Osteocyte (in vitro differentiated cells): ENCODE measurements around the gene TLR5. TPM values are rescaled to one million over a fixed set of nuclear protein-coding genes. Genes with fewer than 3 reads are reported as not detected.
A peak's percentile ranks its signal among the peaks of the same experiment; 100 is the strongest.

Source experiments
- DNase-seq: peaks from one replicate; pipeline ENCODE4 v3.0.0; 2021; ENCODE audit warnings: mixed read lengths; ENCODE audit not compliant: unreplicated experiment; ENCODE audit errors: extremely low spot score
- H3K27ac Mint-ChIP-seq: one replicate; pipeline ENCODE4 v1.8.0; 2021; ENCODE audit warnings: mild to moderate bottlenecking, mixed read lengths; ENCODE audit not compliant: unreplicated experiment
- H3K27me3 Mint-ChIP-seq: one replicate; pipeline ENCODE4 v1.8.0; 2021; ENCODE audit warnings: mixed read lengths; ENCODE audit not compliant: unreplicated experiment
- H3K36me3 Mint-ChIP-seq: one replicate; pipeline ENCODE4 v1.8.0; 2021; ENCODE audit warnings: mixed read lengths; ENCODE audit not compliant: unreplicated experiment
- H3K4me1 Mint-ChIP-seq: one replicate; pipeline ENCODE4 v1.8.0; 2021; ENCODE audit warnings: mixed read lengths; ENCODE audit not compliant: unreplicated experiment
- H3K4me3 Mint-ChIP-seq: one replicate; pipeline ENCODE4 v1.8.0; 2021; ENCODE audit warnings: mild to moderate bottlenecking, moderate library complexity, mixed read lengths; ENCODE audit not compliant: unreplicated experiment
- H3K9me3 Mint-ChIP-seq: one replicate; pipeline ENCODE4 v1.8.0; 2021; ENCODE audit warnings: mixed read lengths; ENCODE audit not compliant: unreplicated experiment
- CTCF ChIP-seq: fragments of 200-600 bp; sonication (generic); IDR thresholded peaks from 2 replicates; pipeline ENCODE4 v1.5.0; 2021; ENCODE audit warnings: antibody characterized with exemption, mild to moderate bottlenecking, moderate library complexity
- total RNA-seq: library from RNA; stranded (reverse); gene quantifications from 2 replicates; pipeline ENCODE4 v1.2.1, GENCODE V29; 2021

Gene TLR5
- total RNA-seq, 1 donor from 2014 or later: not detected

GRCh38 chr1:223143537-223144248 is 645 bp upstream of the TLR5 start:
- Mint-ChIP-seq H3K4me3 (peak overlapping the region; percentile 68), H3K4me1 (peaks cover 5% of the 10 kb centered on the region), H3K36me3 (peaks cover 3% of the 10 kb centered on the region), H3K27me3 (peaks cover 31% of the 10 kb centered on the region), H3K9me3 (peaks cover 9% of the 10 kb centered on the region), H3K27ac (no peak overlapping the region)
- no peak for TF ChIP-seq CTCF
- DNase-seq: no peak

GRCh38 chr1:223142269-223142668 is 779 bp downstream of the TLR5 start:
- peaks cover 9% of the 10 kb centered on the region for H3K9me3 Mint-ChIP-seq
- DNase-seq: no peak
- H3K4me1 Mint-ChIP-seq: peaks cover 5% of the 10 kb centered on the region
- H3K36me3 Mint-ChIP-seq: peaks cover 3% of the 10 kb centered on the region
- peak overlapping the region; percentile 68 for H3K4me3 Mint-ChIP-seq
- no peak for TF ChIP-seq CTCF
- no peak overlapping the region for H3K27ac Mint-ChIP-seq
- H3K27me3 Mint-ChIP-seq: peaks cover 40% of the 10 kb centered on the region

- Mint-ChIP-seq H3K4me3 (no peak overlapping the region), H3K36me3 (no peaks in the 10 kb centered on the region)
- DNase-seq: no peak
Observed at GRCh38 chr1:223140611-223141405, 2.2 kb downstream of the TLR5 start.

DNA sequence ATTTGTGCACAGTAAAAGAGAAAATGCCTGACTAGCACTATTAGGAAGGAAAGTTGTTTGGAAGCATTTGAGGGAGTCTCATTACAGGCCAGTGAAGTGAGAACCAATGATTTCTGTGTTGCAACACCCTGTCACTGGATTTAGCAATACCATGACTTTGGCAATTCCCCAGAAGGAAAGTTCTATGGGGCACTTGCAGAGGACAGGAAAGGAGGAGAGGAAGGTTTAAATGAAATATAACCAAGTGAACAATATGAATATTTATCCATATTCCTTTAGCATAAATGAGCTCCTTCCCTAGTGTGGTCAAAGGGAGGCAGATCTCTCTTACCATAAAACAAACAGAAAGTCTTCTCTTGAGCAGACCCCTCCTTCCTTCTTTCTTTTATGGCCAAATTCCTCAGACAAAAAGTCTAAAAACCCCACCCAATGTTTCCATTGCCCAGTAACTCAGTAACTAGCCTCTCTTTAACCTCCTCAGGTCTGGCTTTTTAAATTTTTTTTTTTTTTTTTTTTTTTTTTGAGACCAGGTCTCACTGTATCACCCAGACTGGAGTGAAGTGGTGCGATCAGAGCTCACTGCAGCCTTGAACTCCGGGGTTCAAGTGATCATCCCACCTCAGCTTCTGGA is 5.5 kb downstream of the TLR5 start:
- no peak overlapping the region for H3K27ac Mint-ChIP-seq
- H3K27me3 Mint-ChIP-seq: peaks cover 46% of the 10 kb centered on the region
- H3K4me1 Mint-ChIP-seq: peaks cover 16% of the 10 kb centered on the region
- no peak overlapping the region for H3K4me3 Mint-ChIP-seq
- no peak for TF ChIP-seq CTCF
- no peaks in the 10 kb centered on the region for H3K9me3 Mint-ChIP-seq
- H3K36me3 Mint-ChIP-seq: no peaks in the 10 kb centered on the region
- no peak for DNase-seq

More at GRCh38 chr1:223140611-223141405, 2.2 kb downstream of the TLR5 start:
- peaks cover 46% of the 10 kb centered on the region for H3K27me3 Mint-ChIP-seq
- TF ChIP-seq CTCF: no peak
- H3K4me1 Mint-ChIP-seq: peaks cover 5% of the 10 kb centered on the region
- H3K9me3 Mint-ChIP-seq: no peaks in the 10 kb centered on the region
- H3K27ac Mint-ChIP-seq: no peak overlapping the region

- Mint-ChIP-seq H3K27me3 (peaks cover 59% of the 10 kb centered on the region), H3K4me1 (peaks cover 14% of the 10 kb centered on the region), H3K36me3 (no peaks in the 10 kb centered on the region), H3K9me3 (no peaks in the 10 kb centered on the region), H3K4me3 (no peak overlapping the region), H3K27ac (no peak overlapping the region)
- TF ChIP-seq CTCF: no peak
- no peak for DNase-seq
Observed at GRCh38 chr1:223136086-223136485, 7.0 kb downstream of the TLR5 start.
